Measurements from ENCODE around the gene SLC35F2.

GRCh38 chr11:107756553-107756952 lies 102.0 kb downstream of the SLC35F2 start:
- TF ChIP-seq CTCF (conservative IDR thresholded peaks at IDR 0.05; ENCODE audit: low read depth, low read length) (no peak), CEBPB (IDR thresholded peaks at IDR 0.05; ENCODE audit: low read depth, low read length) (no peak), POLR2A (IDR thresholded peaks at IDR 0.05; ENCODE audit: low read depth, low read length) (no peak), NFE2L2 (IDR thresholded peaks at IDR 0.05; ENCODE audit: low read depth, low read length) (no peak), RCOR1 (IDR thresholded peaks at IDR 0.05; ENCODE audit: insufficient replicate concordance, low read length) (no peak)

Data from IMR-90 (cell line).